Measurements from ENCODE around the gene PRADC1.

Gene PRADC1

GRCh38 chr2:73268366-73268829 is 35.4 kb upstream of the PRADC1 start:
- peak overlapping the region; percentile 49 for H3K4me3 ChIP-seq (ENCODE audit: low read length)
- no peak for TF ChIP-seq CTCF (IDR thresholded peaks at IDR 0.05; ENCODE audit: insufficient read depth, low read depth, low read length, missing control alignments)
- no peak for DNase-seq (ENCODE audit: low read depth)

- no peak overlapping the region for H3K4me3 ChIP-seq (ENCODE audit: low read length)
- TF ChIP-seq CTCF (IDR thresholded peaks at IDR 0.05; ENCODE audit: insufficient read depth, low read depth, low read length, missing control alignments), result no peak
- DNase-seq (ENCODE audit: low read depth), result no peak
Measured at GRCh38 chr2:73267008-73267407, 34.0 kb upstream of the PRADC1 start.

GRCh38 chr2:73266061-73266901 is 33.2 kb upstream of the PRADC1 start:
- TF ChIP-seq CTCF (IDR thresholded peaks at IDR 0.05; ENCODE audit: insufficient read depth, low read depth, low read length, missing control alignments), result no peak
- H3K4me3 ChIP-seq (ENCODE audit: low read length), result no peak overlapping the region
- peak; percentile 58 for DNase-seq (ENCODE audit: low read depth)

GRCh38 chr2:73265298-73266060 is 32.4 kb upstream of the PRADC1 start:
- DNase-seq (ENCODE audit: low read depth), result no peak
- TF ChIP-seq CTCF (IDR thresholded peaks at IDR 0.05; ENCODE audit: insufficient read depth, low read depth, low read length, missing control alignments), result no peak
- H3K4me3 ChIP-seq (ENCODE audit: low read length), result no peak overlapping the region

- DNase-seq (ENCODE audit: low read depth), result no peak
- TF ChIP-seq CTCF (IDR thresholded peaks at IDR 0.05; ENCODE audit: insufficient read depth, low read depth, low read length, missing control alignments), result no peak
- no peak overlapping the region for H3K4me3 ChIP-seq (ENCODE audit: low read length)
Measured at GRCh38 chr2:73264783-73265182, 31.7 kb upstream of the PRADC1 start.

GRCh38 chr2:73264332-73264606 is 31.2 kb upstream of the PRADC1 start:
- no peak for DNase-seq (ENCODE audit: low read depth)
- TF ChIP-seq CTCF (IDR thresholded peaks at IDR 0.05; ENCODE audit: insufficient read depth, low read depth, low read length, missing control alignments), result no peak
- no peak overlapping the region for H3K4me3 ChIP-seq (ENCODE audit: low read length)
